HUES64 (cell line): Measurements from ENCODE around the gene MCM5.
"Not testable (repeated sequence)": the region's sequence is repeated elsewhere in the genome, so short reads cannot be mapped to it uniquely, and the experiment has no call there.

Source experiments
- H3K27ac ChIP-seq: 2 replicates; pipeline ENCODE4 v1.7.0; 2013; ENCODE audit warnings: low read depth, low read length, inconsistent platforms
- H3K27me3 ChIP-seq: 2 replicates; pipeline ENCODE4 v1.6.1; 2013; ENCODE audit warnings: mild to moderate bottlenecking, low read length; ENCODE audit not compliant: insufficient read depth
- H3K36me3 ChIP-seq: 2 replicates; pipeline ENCODE4 v1.6.1; 2013; ENCODE audit warnings: mild to moderate bottlenecking, low read length; ENCODE audit not compliant: insufficient read depth
- H3K4me1 ChIP-seq: 2 replicates; pipeline ENCODE4 v1.6.1; 2013; ENCODE audit warnings: mild to moderate bottlenecking, low read length, moderate library complexity; ENCODE audit not compliant: insufficient read depth
- H3K4me3 ChIP-seq: 2 replicates; pipeline ENCODE4 v1.5.1; 2013; ENCODE audit warnings: mild to moderate bottlenecking, low read length, moderate library complexity
- H3K9ac ChIP-seq: 2 replicates; pipeline ENCODE4 v1.6.1; 2013; ENCODE audit warnings: mild to moderate bottlenecking, low read depth, low read length
- H3K9me3 ChIP-seq: 2 replicates; pipeline ENCODE4 v1.6.1; 2013; ENCODE audit warnings: low read depth, low read length; ENCODE audit not compliant: insufficient read depth
- WGBS: fragments of 150-250, 120-280 bp; methylation state at CpG from one replicate; pipeline ENCODE4 v1.1.7; 2013; ENCODE audit warnings: missing lambda C conversion rate; 5-methylcytosine and 5-hydroxymethylcytosine counted together

MCM5 gene

DNA sequence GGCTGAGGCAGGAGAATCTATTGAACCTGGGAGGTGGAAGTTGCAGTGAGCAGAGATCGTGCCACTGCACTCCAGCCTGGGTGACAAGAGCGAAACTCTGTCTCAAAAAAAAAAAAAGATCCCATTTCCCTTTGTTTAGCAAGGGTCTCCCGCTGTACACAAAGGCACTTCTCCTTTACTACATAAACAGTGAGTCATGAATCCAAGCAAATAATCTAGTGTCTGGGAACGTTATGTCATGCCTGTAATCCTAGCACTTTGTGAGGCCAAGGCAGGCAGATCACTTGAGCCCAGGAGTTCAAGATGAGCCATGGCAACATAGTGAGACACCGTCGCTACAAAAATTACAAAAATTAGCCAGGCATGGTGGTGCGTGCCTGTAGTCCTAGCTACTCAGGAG lies 35.7 kb upstream of the MCM5 start:
- not testable (repeated sequence) for H3K36me3 ChIP-seq, H3K4me1 ChIP-seq, H3K9me3 ChIP-seq, H3K27ac ChIP-seq, H3K27me3 ChIP-seq, H3K9ac ChIP-seq, H3K4me3 ChIP-seq
- 91% methylated on average over 7 of the region's 7 CpGs for WGBS

DNA sequence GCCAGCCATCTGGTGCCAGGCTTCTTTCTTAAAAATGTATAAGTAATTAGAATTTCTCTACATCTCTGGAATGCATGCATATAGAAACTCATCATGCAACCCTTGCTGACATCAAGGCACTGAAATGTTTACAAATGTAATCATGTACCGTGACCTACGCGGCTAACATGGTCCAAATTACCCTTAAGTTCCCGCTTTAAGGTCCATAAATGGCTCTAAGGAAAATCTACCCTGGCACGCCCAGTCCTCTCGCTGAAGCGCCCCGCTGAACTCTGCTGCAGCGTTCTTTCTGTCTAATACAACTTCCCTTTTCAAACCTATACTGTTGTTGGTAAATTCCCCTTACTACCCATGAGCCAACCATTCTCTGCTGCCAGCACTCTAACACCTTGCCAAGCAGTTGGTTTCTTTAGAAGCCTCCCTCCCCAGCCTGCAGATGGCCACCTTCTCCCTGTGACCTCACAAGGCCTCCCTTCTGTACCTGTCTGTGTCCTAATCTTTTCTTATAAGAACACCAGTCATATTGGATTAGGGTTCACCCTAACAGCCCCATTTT lies 32.5 kb upstream of the MCM5 start:
- H3K9ac ChIP-seq = no peak overlapping the region
- no peak overlapping the region for H3K4me3 ChIP-seq
- no peaks in the 10 kb centered on the region for H3K36me3 ChIP-seq
- H3K9me3 ChIP-seq = no peaks in the 10 kb centered on the region
- no peak overlapping the region for H3K27ac ChIP-seq
- H3K27me3 ChIP-seq = no peaks in the 10 kb centered on the region
- WGBS = 97% methylated on average over 9 of the region's 9 CpGs
- H3K4me1 ChIP-seq = peaks cover 11% of the 10 kb centered on the region

DNA sequence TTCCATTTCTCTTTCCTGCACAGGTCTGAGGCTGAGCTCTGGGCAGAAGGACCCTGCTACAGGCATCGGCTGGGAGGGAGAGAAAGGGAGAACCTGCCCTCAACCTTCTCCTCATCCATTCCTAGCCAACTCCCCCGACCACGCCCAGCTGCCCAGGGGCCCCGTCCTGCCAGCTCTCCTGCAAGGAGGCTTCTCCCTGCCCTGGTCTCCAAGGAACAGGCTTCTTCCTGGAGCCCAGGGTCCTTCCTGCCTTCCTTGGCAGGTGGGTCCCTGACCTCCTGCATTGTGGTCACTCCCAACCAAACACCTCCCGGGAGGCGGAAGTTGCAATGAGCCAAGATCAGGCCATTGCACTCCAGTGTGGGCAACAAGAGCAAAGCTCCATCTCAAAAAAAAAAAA lies 31.6 kb upstream of the MCM5 start:
- WGBS = 90% methylated on average over 5 of the region's 6 CpGs

DNA sequence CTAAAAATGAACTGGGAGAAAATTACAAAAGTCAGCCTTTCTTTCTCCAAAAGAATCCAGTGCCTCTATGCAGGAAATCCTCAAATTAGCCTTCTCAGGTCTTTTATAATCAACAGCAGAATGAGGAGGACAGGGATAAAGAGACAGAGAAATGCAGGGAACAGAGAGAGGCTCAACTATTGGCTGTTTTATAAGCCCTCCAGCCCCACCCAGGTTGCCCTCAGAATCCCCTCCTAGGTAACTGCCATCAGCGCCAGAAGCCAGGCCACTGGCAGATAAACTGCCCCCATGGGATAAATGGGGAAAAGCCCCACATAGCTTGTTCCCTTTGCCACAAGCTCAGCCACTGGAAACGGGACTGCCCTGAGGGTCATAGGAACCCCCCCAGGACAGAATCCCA lies 29.9 kb upstream of the MCM5 start:
- Histone ChIP-seq H3K4me1 (peaks cover 11% of the 10 kb centered on the region), H3K9ac (no peak overlapping the region), H3K27ac (no peak overlapping the region), H3K4me3 (no peak overlapping the region), H3K36me3 (no peaks in the 10 kb centered on the region), H3K27me3 (no peaks in the 10 kb centered on the region), H3K9me3 (no peaks in the 10 kb centered on the region)
- WGBS = 76% methylated on average over 2 of the region's 2 CpGs

More for the DNA sequence above, 31.6 kb upstream of the MCM5 start:
- Histone ChIP-seq H3K36me3 (no peaks in the 10 kb centered on the region), H3K4me1 (peaks cover 11% of the 10 kb centered on the region), H3K9me3 (no peaks in the 10 kb centered on the region), H3K27ac (no peak overlapping the region), H3K9ac (no peak overlapping the region), H3K27me3 (no peaks in the 10 kb centered on the region), H3K4me3 (no peak overlapping the region)

DNA sequence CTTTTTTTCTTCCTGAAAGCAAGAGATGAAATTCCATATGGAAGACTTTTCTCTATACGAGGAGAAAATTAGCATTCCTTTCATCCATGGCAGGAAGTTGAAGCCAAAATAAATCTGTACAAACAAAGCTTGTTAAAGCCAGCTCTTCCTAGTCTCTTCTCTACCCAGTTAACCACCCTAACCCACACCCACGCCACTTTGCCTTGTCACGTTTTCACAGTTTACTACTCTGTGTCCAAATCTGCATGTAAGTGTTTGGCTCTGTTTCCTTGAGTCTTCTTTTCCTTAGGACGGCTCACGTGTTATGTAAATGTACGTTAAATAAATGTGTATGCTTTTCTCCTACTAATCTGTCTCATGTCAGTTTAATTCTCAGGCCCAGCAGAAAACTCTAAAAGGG lies 26.2 kb upstream of the MCM5 start:
- no peaks in the 10 kb centered on the region for H3K27me3 ChIP-seq
- no peak overlapping the region for H3K9ac ChIP-seq
- H3K9me3 ChIP-seq = no peaks in the 10 kb centered on the region
- H3K27ac ChIP-seq = no peak overlapping the region
- no peak overlapping the region for H3K4me3 ChIP-seq
- 58% methylated on average over 3 of the region's 6 CpGs for WGBS
- peaks cover 44% of the 10 kb centered on the region for H3K4me1 ChIP-seq
- no peaks in the 10 kb centered on the region for H3K36me3 ChIP-seq

DNA sequence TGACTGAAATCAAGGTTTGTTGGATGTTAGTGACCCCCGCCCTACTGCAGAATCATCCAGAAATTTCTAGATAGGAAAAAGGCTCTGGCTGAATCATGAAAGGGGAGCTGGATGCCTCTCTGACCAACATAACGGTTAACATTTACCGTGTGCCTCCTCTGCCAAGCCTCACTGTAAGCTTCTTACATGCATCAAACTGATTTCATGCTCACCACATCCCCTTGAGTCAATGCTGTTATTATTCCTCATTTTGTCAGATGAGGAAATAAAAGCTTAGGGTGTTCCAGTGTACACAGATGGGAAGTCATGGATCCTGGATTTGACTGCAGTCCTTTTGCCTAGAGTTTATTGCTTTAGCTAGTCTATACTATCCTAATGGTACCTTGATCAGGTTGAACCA lies 24.9 kb upstream of the MCM5 start:
- H3K9ac ChIP-seq = no peak overlapping the region
- H3K27ac ChIP-seq = no peak overlapping the region
- WGBS = 84% methylated on average over 3 of the region's 3 CpGs
- no peaks in the 10 kb centered on the region for H3K9me3 ChIP-seq
- H3K27me3 ChIP-seq = no peaks in the 10 kb centered on the region
- no peak overlapping the region for H3K4me3 ChIP-seq
- H3K4me1 ChIP-seq = peaks cover 44% of the 10 kb centered on the region
- no peaks in the 10 kb centered on the region for H3K36me3 ChIP-seq

DNA sequence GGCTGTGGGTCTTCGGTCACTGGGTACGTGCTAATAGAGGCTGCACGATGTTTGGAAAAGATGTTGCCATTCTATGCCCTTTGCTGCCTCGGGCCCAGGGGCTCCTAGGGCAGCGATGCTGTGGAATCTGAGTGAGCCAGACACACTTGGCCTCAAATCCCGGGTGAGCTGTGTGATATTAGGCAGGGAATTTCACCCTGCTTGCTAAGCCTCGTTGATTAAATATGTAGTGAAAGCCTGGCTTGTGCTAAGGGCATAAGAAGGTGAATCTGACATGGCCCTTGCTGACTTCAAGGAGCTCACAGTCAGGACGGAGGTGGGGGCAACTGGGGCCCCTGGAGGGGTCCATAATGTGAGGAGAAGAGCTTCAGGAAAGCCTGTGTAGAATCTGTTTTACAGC lies 24.4 kb upstream of the MCM5 start:
- H3K36me3 ChIP-seq = no peaks in the 10 kb centered on the region
- WGBS = 89% methylated on average over 8 of the region's 8 CpGs
- peaks cover 45% of the 10 kb centered on the region for H3K4me1 ChIP-seq
- H3K27ac ChIP-seq = no peak overlapping the region
- no peak overlapping the region for H3K4me3 ChIP-seq
- no peak overlapping the region for H3K9ac ChIP-seq
- no peaks in the 10 kb centered on the region for H3K27me3 ChIP-seq
- no peaks in the 10 kb centered on the region for H3K9me3 ChIP-seq

DNA sequence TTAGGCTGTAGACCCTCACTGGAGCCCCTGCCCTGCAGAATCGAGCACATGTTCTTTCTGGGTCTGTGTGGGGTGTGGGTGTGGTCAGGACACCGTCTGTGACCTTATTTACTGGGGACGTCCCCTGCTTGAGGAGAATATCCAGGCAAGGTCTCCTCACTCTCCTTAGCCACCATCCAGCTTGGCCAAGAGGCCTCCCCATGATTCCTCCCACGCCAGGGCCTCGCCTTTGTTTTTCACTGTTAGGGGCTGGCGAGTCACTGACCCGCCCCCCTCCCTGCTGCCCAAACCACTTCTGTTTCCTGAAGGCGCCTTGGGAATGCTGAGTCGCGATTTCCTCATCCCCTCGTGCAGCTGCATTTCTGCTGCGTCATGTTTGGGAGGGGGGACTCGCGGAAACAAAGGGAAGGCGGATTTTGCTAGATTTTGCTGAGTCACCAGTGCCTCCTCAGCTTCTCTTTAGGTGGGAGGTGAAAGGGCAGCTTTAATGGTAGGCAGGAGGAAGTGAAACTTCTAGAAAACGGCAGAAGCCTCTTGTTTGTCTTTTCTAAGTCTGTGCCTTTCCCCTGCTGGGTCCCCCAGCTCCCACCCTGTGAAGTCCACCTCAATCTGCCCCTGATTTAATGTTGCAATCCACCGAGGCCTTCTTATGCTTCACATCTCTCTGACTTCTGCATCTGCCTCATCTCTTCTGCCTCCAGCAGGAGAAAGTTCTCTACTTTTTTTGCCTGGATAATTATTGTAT lies 23.0 kb upstream of the MCM5 start:
- Histone ChIP-seq H3K36me3 (no peaks in the 10 kb centered on the region), H3K9ac (peak overlapping the region; percentile 35), H3K27me3 (0 out of 2 replicates have a peak, but pooled peaks cover 6% of the 10 kb centered on the region), H3K9me3 (no peaks in the 10 kb centered on the region), H3K4me3 (peak overlapping the region; percentile 3; the same call in 1 of the 2 replicates), H3K27ac (peak overlapping the region; percentile 95), H3K4me1 (peaks cover 52% of the 10 kb centered on the region)
- 8% methylated on average over 17 of the region's 17 CpGs for WGBS

DNA sequence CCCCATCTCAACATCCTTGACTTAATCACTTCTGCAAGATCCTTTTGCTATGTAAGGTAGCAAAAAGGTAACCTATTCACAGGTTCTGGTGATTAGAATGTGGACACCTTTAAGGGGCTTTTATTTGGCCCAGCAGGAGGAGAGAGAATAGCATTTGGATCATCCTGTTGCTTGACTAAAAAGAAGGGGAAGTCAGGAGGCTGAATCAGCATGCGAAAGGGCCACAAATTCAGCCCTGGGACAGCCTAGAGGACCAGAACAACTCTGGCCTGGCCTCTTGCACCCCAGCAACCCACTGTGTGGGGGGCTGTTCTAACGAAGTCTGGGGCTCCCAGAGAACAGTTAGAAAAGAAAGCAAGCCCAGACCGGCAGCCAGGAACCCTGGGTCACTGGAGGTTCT lies 22.2 kb upstream of the MCM5 start:
- no peaks in the 10 kb centered on the region for H3K9me3 ChIP-seq
- H3K27ac ChIP-seq = peak overlapping the region; percentile 95
- no peaks in the 10 kb centered on the region for H3K36me3 ChIP-seq
- 0 out of 2 replicates have a peak, but pooled peaks cover 6% of the 10 kb centered on the region for H3K27me3 ChIP-seq
- WGBS = 25% methylated on average over 3 of the region's 3 CpGs
- no peak overlapping the region for H3K4me3 ChIP-seq
- H3K9ac ChIP-seq = peak overlapping the region; percentile 35; the same call in 1 of the 2 replicates
- H3K4me1 ChIP-seq = peaks cover 52% of the 10 kb centered on the region

DNA sequence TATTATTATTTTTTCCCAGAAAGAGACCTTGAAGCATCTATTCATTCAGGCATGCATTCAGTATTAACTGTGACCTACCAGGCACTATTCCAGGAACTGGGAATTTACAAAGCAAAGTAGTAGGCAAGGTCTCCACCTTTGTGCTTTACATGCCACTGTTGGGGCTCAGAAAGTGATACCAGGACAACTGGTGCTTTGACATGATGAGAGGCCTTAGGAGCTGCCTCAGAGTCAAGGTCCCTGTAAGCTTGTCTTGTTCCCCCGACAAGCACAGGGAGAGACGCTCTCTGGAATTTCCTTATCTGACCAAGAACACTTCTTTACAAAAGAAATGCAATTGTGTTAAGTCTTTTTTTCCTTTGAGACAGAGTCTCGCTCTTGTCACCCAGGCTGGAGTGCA lies 21.3 kb upstream of the MCM5 start:
- 74% methylated on average over 3 of the region's 3 CpGs for WGBS
- Histone ChIP-seq H3K27me3 (0 out of 2 replicates have a peak, but pooled peaks cover 6% of the 10 kb centered on the region), H3K27ac (peak overlapping the region; percentile 95), H3K36me3 (peaks cover 7% of the 10 kb centered on the region; the same call in 1 of the 2 replicates), H3K4me3 (no peak overlapping the region), H3K4me1 (peaks cover 52% of the 10 kb centered on the region), H3K9me3 (no peaks in the 10 kb centered on the region), H3K9ac (no peak overlapping the region)

DNA sequence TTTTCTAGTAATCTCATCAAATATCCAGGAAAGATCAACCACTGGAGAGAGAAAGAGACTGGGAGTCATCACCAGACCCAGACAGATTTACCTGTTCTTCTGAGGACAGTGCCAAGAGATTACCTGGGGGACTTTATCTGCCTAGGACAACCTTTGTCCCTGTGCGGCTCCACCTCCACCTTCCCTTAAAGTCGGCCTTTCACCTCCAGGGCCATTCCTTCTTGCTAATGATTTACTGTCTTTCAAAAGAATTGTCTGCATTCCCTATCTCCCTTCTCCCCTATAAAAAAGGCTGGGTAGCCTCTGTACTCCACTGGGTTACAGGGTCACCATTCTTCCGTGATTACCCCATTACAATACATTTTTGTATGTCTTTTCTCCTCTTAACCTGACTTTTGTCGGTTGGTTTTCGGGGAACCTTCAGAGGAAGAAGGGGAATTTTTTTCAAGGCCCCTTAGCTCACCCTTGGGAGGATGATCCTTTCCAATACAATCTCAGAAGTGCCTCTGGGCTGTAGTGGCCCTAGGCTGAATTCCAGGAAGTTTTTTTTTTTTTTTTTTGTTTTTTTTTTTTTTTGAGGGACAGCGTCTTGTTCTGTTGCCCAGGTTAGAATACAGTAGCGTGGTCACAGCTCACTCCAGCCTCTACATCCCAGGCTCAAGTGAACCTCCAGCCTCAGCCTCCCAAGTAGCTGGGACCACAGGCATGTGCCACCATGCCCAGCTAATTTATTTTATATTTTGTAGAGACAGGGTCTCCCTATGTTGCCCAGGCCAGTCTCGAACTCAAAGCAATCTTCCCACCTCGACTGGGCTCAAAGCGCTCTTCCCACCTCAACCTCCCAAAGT lies 20.6 kb upstream of the MCM5 start:
- H3K4me3 ChIP-seq = no peak overlapping the region
- no peaks in the 10 kb centered on the region for H3K9me3 ChIP-seq
- H3K9ac ChIP-seq = no peak overlapping the region
- peaks cover 10% of the 10 kb centered on the region; the same call in 1 of the 2 replicates for H3K36me3 ChIP-seq
- 0 out of 2 replicates have a peak, but pooled peaks cover 6% of the 10 kb centered on the region for H3K27me3 ChIP-seq
- peaks cover 52% of the 10 kb centered on the region for H3K4me1 ChIP-seq
- peak overlapping the region; percentile 95 for H3K27ac ChIP-seq
- 78% methylated on average over 10 of the region's 10 CpGs for WGBS
